ENCODE data around the gene PRR19.
A peak's percentile ranks its signal among the peaks of the same experiment; 100 is the strongest.
"Not testable (repeated sequence)": the region's sequence is repeated elsewhere in the genome, so short reads cannot be mapped to it uniquely, and the experiment has no call there.

Gene PRR19

DNA sequence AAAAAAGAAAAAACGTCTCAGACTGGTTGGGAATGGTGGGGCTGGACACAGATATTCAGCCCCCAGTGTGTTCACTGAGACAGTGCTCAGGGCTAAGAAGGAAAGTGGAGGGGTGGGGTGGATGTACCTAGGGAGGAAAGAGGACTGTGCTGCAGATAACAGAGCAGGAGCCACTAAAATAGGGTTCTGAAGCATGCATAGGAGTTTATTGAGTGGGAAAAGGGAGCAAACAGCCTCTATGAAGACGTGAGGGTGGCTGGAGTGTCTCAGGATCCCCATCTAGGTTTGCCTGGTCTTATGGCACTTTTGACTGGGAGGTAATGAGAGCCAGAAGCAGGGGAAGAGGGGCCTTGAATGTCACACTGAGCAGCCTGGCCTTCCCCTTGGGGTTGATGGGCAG lies 26.9 kb downstream of the PRR19 start:
- no peak for DNase-seq

DNA sequence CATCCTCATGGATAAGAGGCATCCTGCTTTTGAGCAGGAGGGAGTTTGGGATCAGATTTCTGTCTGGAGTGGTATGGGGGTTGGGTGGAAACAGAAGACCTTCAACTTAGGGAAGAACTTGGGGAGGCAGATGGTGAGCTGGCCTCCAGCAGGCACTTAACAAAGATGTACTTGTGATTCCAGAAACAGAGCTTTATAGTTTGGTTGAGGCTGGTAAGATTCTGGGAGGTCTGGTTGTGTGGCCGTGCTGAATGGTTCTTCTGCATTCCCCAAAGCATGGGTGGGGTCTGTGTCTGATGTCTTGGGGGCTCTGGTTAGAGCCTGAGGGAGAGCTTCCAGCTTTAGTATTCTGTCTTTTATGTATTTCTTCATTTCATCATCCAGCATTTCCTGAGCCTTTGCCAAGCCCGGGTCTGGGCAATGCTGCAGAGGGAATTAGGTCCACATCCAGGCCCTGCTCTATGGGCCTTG lies 28.3 kb downstream of the PRR19 start:
- no peak for DNase-seq

DNA sequence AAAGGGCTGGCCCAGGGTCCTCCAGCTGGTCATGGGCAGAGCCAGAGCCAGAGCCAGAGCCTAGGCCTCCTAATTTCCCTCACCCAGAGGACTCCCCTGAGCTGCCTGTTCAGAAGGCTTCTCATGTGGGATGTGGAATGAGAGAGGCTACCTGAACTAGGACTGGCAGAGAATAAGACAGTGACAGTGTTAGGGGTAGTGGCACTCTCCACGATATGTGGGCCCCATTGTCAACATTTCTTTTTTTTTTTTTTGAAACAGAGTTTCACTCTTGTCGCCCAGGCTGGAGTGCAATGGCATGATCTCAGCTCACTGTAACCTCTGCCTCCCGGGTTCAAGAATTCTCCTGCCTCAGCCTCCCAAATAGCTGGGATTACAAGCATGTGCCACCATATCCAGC lies 29.4 kb downstream of the PRR19 start:
- not testable (repeated sequence) for DNase-seq

DNA sequence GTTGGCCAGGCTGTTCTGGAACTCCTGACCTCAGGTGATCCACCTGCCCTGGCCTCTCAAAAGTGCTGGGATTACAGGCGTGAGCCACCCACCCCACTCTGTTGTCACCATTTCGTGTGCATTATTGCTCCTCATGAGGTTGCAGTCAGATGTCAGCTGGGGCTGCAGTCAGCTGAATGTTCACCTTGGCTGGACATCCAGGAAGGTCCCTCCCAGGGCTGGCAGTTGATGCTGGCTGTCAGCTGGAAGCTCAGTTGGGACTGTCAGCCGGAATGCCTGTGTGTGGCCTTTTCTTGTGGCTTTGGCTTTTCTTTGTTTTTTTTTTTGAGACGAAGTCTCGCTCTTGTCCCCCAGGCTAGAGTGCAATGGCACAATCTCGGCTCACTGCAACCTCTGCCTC lies 30.1 kb downstream of the PRR19 start:
- DNase-seq = no peak

DNA sequence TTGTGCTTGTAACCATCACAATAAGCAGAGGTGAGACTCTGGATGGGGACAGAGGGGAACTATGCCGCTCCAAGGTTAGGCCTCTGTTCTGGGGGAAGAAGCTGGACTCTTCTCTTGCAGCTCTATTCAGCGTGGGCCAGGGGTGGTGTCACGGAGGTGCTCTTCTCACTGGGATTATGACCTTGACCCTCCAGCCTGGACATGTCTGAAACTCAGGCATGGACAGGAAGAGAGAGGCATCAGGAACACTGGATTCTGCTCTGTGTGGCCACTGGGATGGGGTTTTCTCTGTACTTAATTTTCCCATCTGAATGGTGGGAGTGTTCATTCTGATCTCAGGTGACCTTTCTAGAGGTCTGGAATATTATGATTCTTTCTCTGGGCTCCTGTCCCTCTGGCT lies 31.1 kb downstream of the PRR19 start:
- no peak for DNase-seq

DNA sequence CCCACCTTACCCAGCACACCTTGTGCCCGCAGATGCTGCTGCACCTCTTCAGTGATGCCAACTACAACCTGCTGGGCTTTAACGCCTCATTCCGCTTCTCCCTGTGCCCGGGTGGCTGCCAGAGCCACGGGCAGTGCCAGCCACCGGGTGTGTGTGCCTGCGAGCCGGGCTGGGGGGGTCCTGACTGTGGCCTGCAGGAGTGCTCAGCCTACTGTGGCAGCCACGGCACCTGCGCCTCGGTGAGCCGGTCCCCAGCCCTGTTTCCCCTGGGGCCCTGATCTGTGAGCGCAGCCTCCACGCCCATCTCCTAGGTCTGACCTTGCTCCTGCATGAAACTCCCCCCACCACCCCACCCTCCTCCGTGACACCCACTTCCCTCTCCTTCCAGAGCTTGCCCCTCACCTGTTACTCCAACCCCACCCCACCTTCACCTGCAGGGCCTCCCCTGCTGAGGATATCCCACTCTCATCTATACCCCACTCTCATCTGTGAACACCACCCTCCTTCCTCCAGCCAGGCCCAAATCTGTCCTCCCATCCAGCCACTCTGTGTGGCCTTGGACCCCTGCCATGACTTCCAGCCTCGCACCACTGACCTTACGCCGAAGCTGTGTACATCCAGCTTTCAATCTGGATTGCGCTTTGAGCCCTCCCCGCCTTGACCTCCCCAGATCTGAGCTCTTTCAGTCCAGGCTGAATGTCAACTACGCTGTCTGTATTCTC lies 32.2 kb downstream of the PRR19 start:
- DNase-seq = no peak

DNA sequence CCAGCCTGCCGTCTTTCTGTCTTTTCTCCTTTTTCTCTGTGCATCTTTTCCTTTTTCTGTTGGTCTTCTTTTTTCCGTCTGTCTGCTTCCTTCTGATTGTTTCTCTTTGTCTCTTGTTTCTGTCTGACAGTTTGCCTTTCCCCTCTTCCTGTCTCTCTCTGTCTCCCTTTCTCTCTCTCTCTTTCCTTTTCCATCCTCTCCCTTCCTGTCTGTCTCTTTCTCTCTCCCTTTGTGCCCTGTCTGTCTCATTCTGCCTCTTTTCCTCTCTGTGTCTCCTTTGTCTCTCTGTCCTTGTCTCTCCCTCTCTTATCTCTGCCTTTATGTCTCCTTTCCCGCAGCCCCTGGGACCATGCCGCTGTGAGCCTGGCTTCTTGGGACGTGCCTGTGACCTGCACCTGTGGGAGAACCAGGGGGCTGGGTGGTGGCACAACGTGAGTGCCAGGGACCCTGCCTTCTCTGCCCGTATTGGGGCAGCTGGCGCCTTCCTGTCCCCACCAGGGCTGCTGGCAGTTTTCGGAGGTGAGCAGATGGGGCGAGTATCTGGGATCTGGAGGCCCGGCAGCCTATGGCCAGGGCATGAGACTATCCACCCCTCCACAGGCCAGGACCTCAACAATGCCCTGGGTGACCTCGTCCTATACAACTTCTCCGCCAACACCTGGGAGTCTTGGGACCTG lies 32.9 kb downstream of the PRR19 start:
- DNase-seq = no peak

DNA sequence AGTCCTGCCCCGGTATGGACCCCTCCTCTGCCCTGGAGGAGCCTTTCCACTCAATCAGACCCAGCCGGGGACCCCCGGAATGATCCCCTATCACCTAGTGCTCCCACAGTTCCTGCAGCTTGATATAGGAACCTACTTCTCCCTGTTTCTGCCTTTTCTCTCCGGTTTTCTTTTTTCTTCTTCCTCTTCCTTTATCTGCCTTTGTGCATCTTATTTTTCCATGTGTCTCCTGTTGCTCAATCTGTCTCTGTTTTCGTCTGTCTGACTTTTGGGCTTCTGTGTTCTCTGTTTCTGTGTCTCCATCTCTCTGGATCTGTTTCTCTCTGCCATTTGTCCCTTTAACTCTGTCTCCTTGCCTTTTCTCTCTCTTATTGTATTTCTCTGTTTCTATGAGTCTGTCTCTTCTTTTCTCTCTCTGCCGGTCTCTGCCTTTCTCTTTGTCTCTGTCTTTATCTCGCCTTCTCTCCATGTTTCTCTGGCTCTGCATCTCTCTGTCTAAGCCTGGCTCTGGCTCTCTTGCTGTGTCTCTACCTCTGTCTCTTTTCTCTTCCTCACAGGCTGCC lies 33.5 kb downstream of the PRR19 start:
- no peak for DNase-seq

DNA sequence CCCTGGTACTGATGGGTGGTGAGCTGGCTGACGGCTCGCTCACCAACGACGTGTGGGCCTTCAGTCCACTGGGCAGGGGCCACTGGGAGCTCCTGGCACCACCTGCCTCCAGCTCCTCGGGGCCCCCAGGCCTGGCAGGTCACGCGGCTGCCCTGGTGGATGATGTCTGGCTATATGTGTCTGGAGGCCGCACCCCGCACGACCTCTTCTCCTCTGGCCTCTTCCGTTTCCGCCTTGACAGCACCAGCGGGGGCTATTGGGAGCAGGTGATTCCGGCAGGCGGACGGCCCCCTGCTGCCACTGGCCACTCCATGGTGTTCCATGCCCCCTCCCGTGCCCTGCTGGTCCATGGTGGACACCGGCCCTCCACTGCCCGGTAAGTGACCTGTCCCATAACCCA lies 34.0 kb downstream of the PRR19 start:
- DNase-seq = no peak

DNA sequence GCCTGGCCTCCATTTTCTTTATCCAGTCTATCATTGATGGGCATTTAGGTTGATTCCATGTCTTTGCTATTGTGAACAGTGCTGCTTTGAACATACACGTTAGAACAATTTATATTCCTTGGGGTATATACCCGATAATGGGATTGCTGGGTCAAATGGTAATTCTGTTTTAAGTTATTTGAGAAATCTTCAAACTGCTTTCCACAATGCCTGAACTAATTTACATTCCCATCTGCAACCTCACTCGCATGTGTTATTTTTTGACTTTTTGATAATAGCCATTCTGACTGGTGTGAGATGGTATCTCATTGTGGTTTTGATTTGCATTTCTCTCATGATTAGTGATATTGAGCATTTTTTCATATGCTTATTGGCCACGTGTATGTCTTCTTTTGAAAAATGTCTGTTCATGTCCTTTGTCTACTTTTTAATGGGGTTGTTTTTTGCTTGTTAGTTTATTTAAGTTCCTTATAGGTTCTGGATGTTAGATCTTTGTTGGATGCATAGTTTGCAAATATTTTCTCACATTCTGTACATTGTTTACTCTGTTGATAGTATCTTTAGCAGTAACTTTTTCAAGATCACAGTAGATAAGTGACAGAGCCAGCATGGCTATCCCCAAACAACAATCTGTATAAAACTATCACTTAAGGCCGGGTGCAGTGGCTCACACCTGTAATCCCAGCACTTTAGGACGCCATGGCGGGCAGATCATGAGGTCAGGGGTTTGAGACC lies 37.4 kb downstream of the PRR19 start:
- not testable (repeated sequence) for DNase-seq

DNA sequence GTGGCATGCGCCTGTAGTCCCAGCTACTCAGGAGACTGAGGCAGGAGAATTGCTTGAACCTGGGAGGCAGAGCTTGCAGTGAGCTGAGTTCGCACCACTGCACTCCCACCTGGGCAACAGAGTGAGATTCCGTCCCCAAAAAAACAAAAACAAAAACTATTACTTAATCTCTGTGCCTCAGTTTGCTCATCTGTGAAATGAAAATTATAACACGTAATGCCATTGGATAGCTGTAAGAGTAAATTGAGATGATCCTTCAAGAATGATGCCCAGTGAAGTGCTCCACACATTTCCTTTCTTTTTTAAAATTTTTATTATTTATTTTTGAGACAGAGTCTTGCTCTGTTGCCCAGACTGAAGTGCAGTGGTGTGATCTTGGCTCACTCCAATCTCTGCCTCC lies 38.0 kb downstream of the PRR19 start:
- not testable (repeated sequence) for DNase-seq

DNA sequence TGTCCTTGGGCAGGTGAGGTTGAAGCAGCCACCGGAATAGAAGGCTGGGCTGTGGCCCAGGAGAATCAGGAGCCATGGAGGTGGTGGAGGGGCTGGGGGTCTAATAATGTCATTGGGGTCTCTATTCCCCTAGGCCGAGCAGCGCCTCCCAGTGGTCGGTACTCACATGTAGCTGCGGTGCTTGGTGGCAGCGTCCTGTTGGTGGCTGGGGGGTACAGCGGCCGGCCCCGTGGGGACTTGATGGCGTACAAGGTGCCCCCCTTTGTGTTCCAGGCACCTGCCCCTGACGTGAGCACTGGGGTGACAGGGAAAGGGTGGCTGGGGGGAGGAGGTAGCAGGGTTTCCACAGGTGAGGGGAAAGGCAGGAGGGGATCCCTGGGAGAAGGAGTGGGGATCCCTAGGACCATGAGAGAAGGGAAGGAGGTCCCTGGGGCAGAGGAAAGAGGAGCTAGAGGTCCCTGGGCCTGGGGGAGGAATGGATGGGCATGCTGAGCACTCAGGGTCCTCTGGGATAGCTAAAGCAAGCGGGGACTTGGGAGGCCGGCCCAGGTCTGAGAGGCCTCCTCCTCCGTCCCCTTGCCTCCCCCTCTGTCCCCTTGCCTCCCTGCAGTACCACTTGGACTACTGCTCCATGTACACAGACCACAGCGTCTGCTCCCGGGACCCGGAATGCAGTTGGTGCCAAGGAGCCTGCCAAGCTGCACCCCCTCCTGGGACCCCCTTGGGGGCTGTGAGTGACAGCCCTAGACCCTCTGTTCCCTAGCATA lies 41.6 kb downstream of the PRR19 start:
- no peak for DNase-seq

DNA sequence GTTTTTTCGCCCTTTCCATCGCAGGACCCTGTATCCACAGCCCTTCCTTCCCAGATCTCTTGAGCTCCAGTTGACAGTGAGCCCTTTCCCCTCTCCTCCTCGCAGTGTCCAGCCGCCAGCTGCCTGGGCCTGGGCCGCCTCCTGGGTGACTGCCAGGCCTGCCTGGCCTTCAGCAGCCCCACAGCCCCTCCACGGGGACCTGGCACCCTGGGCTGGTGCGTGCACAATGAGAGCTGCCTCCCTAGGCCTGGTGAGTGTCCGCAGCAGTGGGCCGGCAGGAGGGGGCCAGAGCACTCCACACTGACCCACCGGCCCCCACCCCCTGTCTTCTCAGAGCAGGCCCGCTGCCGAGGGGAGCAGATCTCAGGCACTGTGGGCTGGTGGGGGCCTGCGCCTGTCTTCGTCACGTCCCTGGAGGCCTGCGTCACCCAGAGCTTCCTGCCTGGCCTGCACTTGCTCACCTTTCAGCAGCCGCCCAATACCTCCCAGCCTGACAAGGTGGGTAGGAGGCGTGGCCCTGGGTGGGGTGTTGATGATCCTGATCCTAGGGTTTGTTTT lies 42.5 kb downstream of the PRR19 start:
- no peak for DNase-seq

DNA sequence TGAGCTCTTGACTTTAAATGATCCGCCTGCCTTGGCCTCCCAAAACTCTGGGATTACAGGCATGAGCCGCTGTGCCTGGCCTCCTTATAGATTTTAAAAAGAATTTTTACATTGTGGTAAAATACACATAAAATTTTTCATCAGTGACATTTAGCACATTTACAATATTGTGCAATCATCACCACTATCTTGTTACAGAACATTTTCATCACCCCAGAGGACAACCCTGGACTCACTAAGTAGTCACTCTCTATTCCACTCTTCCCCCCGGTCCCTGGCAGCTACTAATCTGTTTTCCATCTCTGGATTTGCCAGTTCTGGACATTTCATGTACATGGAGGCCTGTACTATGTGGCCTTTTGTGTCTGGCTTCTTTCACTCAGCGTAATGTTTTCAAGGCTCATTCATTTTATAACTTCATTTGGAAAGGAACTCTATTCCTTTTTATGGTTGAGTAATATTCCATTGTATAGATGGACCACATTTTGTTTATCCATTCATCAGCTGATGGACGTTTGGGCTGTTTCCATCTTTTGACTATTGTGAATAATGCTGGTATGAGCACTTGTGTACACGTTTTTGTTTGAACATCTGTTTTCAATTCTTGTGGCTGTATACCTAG lies 43.4 kb downstream of the PRR19 start:
- DNase-seq = no peak

DNA sequence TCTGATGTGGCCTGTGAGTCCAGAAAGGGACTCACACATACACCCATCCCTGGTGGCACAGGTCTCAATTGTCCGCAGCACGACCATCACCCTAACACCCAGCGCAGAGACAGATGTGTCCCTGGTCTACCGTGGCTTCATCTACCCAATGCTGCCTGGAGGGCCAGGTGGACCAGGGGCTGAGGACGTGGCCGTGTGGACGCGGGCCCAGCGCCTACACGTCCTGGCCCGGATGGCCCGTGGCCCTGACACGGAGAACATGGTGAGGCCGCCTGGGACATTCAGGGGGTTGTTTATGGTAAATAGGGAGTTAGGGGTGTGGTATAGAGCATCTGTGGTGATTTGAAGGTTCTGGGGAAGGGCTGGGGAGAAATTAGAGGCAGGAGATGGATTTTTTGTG lies 46.3 kb downstream of the PRR19 start:
- no peak for DNase-seq

DNA sequence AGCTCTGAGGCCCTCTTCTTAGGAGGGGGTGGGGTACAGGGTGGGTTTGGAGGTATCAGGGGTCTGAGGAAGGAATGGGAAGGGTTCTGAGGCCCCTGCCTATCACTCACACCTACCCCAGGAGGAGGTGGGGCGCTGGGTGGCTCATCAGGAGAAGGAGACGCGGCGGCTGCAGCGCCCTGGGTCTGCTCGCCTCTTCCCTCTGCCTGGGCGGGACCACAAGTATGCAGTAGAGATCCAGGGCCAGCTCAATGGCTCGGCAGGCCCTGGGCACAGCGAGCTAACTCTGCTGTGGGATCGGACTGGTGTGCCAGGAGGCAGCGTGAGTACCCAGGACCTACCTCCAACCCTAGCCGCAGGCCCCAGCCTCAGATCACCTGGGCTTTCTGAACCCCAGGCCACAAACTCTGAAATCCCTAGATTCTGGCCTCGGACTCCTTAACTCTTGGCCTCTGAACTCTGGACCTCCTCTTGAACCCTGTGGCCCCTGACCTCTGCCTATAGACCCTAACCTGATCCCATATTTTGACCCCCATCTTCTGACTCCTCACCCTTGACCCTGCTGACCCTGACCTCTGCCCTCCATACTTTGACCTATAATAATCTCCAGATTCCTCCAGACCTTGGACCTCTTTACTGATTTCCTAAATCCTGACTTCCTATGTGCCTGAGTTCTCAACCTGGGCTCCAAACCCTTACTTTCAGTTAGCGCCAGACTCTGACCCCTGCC lies 47.6 kb downstream of the PRR19 start:
- DNase-seq = no peak

DNA sequence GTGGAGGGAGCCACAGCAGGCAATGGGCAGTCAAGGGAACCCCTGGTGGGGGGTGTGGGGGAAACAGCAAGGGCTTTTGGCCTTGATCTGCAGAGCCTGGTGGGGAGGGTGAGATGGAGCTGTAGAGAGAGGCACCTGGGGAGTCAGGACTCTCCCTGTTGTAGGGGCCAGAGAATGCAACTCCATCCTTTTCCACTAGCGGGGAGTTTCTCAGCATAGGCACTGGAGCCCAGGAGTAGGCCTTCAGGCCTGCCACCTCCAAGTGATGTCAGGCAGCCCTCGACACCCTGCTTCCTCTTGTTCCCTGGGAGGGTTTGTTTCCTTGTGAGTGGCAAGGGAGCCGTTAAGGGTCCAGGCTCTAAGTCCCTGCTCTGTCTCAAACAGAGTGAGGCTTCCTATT lies 48.5 kb downstream of the PRR19 start:
- DNase-seq = no peak

DNA sequence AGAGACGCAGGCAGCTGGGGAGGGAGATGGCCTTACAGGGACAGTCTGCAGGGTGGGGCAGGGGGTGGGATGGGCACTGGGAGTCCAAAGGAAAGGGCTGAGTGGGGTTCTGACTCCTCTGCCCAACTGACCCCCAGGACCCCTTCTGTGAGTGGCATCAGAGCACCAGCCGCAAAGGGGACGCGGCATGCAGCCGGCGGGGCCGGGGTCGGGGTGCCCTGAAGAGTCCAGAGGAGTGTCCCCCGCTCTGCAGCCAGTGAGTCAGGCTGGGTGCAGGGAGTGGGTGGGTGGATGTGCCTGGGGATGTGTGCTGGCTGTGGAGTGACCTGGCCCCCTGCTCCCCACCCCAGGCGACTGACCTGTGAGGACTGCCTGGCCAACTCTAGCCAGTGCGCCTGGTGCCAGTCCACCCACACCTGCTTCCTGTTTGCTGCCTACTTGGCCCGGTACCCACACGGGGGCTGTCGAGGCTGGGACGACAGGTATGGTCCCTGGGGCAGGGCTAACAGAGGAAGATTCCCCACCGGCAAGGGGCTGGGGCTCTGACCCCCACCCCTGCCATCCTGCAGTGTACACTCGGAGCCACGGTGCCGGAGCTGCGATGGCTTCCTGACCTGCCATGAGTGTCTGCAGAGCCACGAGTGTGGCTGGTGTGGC lies 49.3 kb downstream of the PRR19 start:
- DNase-seq = no peak

DNA sequence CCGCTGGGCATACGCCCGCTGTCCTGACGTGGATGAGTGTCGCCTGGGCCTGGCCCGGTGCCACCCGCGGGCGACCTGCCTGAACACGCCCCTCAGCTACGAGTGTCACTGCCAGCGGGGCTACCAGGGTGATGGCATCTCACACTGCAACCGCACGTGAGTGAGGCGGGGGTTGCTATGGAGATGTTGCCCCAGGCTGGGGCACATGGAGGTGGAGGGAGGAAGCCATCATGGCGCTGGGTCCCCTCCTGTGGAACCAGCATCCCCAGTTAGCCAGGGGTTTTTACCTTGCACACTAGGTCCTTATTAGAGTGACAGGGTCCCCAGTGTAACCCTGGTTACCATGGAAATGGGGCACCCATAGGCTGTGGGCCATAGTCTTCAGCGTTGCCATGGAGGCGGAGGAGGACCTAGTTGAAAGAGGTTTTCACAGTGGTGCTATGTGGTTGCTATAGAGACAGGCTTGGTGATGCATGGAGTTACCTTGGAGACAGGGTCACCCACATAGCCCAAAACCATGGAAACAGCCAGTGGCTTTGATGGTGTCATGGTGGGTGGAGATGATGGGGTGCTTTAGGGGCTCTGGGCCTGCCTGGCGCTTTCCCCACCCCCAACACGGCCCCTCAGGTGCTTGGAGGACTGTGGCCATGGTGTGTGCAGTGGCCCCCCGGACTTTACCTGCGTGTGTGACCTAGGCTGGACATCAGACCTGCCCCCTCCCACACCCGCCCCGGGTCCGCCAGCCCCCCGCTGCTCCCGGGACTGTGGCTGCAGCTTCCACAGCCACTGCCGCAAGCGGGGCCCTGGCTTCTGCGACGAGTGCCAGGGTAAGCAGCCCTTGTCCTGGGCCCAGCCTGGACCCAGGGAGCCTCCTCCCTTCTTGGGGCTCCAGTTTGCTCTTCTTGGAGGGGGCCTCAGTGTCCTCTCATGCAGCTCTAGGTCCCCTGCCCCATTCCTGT lies 50.6 kb downstream of the PRR19 start:
- peak; percentile 67 for DNase-seq

All from DMS53 (cell line).